GM18867 (cell line): ENCODE results near the gene ABCB11.
"Not testable (repeated sequence)": the region's sequence is repeated elsewhere in the genome, so short reads cannot be mapped to it uniquely, and the experiment has no call there.

ENCODE experiments used
- ATAC-seq: cut with Tn5 transposase; IDR thresholded peaks from one replicate; pipeline ENCODE4 v1.9.1; 2021; ENCODE audit warnings: mild to moderate bottlenecking, moderate library complexity; ENCODE audit not compliant: unreplicated experiment

Gene ABCB11

DNA sequence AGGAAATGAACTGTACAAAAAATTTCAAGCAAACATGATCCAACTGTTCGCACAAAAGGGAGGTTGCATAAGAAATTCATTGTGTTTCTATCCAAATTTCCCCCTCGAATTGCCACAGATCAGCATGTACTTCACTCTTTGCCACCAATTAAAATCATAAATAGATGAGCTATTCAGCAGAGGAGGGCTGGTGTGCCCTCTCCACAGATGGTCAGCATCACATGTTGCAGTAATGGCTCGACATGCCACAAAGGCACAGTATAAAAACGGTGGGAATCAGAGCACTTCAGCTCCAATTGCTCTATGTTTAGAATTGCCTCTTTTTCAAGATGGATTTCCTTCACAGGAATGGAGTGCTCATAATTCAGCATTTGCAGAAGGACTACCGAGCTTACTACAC is 130.1 kb downstream of the ABCB11 start, which contains the start of gene G6PC2:
Gene G6PC2 (plus strand): TSS at position 289 of the 400 bp plus-strand sequence. CDS start 41 bp downstream, at position 330.
- ATAC-seq: no peak

DNA sequence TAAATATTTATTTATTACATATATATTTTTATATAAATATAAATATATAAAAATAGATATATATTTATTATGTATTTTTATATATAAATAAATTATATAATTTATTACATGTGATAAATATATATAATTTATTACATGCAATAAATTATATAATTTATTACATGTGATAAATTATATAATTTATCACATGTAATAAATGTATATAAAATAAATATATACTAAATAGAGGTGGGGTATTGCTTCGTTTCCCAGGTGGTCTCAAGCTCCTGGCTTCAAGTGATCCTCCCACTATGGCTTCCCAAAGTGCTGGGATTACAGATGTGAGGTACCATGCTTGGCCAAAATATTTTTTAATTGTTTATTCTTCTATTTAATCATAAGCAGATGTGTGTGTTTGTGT is 133.7 kb downstream of the ABCB11 start:
- no peak for ATAC-seq

- ATAC-seq: no peak
These were observed 134.3 kb downstream of the ABCB11 start for GRCh38 chr2:168896783-168897182.

DNA sequence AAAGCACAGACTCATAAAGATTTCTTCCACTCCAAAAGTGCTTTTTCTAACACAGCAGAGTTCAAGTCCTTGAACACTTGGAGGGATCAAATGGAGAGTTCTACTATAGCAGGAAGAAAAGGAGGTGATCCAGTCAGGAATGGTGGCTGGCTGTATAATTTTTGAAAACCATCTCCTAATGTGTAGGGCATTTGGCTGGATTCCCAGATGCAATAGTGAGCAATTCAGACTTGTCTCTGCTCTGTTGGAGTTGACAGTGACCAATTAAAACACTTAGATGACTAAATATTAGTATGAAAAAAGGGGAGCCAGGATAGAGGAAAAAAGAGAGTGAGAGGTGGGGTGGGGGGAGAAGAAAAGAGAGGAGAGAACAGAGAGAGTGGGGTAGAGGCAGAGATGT is 135.4 kb downstream of the ABCB11 start:
- ATAC-seq: no peak

DNA sequence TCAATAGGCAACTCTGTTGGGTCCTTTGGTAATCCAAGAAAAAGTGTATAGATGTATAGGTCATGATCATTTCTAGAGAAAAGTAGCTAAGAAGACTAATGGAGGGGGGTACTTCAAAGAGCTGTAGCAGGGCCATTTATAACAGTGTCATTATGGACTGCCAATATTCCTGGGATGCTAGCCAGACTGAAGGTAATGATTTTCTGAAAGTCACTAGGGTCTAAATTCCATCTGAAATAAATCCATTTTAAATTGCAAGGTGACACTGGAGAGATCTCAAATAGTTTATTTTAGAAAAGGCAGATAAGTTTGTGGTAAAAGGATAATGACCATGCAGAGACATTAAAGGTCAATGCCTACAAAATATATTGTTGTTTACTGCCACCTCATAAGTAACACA is 136.4 kb downstream of the ABCB11 start:
- no peak for ATAC-seq

- ATAC-seq: no peak
These were observed 137.0 kb downstream of the ABCB11 start for GRCh38 chr2:168894101-168894500.

GRCh38 chr2:168892327-168892726 is 138.8 kb downstream of the ABCB11 start:
- no peak for ATAC-seq

GRCh38 chr2:168890006-168890782 is 140.9 kb downstream of the ABCB11 start, which contains the start of gene SPC25:
Gene SPC25, minus strand, starts transcription at chr2:168890430. Its CDS starts 911 bp downstream, at chr2:168889519.
- peak; percentile 100 for ATAC-seq

DNA sequence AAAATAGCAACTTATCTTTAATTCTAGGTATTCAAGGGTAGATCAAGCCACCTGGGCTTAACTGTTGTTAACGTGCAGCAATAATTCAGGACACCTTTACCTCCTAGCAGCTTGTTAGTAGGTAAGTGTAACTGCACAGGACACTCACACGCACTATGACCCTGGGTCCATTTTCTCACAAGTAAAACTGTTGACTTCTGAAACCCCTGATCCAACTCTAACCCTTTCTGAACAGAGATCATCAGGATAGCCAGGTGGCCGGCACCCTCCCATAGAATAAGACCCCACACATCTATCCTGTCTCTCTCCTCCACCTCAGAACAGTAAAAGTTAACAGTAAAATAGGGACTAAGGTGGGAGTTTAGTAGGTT is 141.5 kb downstream of the ABCB11 start:
- no peak for ATAC-seq

DNA sequence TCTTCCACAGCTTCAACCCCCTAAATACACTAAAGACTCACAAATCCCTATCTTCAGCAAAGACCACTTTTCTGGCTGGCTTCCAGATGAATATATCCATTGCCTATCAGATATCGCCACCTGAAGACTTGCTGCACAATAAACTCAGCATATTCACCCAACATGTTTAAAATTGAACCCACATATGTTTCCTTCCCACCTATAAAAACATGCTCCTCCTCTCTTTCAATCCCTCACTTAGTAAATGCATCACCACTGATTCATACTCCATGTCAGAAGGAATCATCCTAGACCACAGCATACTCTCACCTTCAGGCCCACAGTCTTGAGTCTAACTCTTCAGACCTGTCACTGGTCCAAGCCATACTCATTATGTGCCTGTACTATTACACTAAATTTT is 146.1 kb downstream of the ABCB11 start:
- no peak for ATAC-seq

DNA sequence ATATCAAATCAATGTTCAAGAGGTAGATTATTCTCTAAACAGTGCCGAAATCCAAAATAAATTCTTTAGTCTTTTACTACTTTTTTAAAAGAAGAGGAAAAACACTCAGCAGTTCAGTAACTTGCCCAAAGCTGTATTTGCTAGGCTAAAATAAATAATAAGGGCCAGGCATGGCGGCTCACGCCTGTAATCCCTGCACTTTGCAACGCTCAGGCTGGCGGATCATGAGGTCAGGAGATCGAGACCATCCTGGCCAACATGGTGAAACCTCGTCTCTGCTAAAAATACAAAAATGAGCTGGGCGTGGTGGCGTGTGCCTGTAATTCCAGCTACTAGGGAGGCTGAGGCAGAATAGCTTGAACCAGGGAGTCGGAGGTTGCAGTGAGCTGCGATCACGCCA is 149.0 kb downstream of the ABCB11 start:
- not testable (repeated sequence) for ATAC-seq

DNA sequence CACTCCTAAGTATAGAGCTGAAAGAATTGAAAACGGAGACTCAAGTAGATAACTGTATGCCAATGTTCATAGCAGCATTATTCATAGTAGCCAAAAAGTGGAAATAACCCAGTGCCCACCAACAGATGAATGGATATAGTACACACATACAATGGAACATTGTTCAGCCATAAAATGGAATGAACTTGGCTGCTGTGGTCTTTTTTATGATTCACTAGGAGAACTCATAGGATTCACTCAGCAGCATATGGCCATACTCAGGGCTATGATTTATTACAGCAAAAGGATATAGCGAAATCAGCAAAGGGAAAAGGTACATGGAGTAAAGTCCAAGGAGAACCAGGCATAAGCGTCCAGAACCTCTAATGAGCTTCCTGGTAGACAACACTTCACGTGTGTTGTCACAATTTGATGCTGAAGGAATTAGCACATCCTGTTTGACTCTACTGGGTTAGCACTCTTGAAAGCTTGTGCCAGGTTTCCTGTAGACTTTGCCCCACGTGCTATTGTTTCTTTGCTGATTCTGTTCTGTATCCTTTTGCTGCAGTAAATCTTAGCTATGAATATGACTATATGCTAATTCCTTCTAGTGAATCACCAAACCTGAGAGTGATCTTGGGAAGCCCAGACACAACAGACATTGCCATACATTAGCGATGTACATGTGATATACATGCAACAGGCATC is 156.6 kb downstream of the ABCB11 start:
- ATAC-seq: no peak

DNA sequence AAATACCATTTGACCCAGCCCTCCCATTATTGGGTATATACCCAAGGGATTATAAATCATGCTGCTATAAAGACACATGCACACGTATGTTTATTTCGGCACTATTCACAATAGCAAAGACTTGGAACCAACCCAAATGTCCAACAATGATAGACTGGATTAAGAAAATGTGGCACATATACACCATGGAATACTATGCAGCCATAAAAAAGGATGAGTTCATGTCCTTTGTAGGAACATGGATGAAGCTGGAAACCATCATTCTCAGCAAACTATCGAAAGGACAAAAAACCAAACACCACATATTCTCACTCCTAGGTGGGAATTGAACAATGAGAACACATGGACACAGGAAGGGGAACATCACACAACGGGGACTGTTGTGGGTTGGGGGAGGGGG is 160.3 kb downstream of the ABCB11 start:
- not testable (repeated sequence) for ATAC-seq
